AG04449 (cell line): ENCODE results near the gene TJAP1.

Experiments
- CTCF ChIA-PET: fragments of 350-600 bp; formaldehyde crosslinking; extraction: SDS; loops from one replicate; lab custom pipeline; 2021; ENCODE audit warnings: antibody characterized with exemption; lab: Yijun Ruan, JAX
- POLR2A ChIA-PET: fragments of 400-600, 350-600 bp; formaldehyde crosslinking; extraction: SDS; loops from one replicate; lab custom pipeline; 2020; ENCODE audit warnings: antibody characterized with exemption, inconsistent platforms; lab: Yijun Ruan, JAX
- DNase-seq: peaks from one replicate; pipeline ENCODE4 v3.0.0-alpha.2; 2010; ENCODE audit warnings: low read depth, low spot score
- H3K4me3 ChIP-seq: 2 replicates; pipeline ENCODE4 v1.5.1; 2011; ENCODE audit warnings: low read depth, mild to moderate bottlenecking, control low read depth, low read length
- TF ChIP-seq, protein P1 (sequence below): IDR thresholded peaks from one replicate; pipeline ENCODE4 v1.5.1; 2011; ENCODE audit warnings: mild to moderate bottlenecking, moderate library complexity, low read length, control low read depth, inconsistent platforms; ENCODE audit not compliant: insufficient read depth; ENCODE audit errors: missing control alignments

The TJAP1 gene

DNA sequence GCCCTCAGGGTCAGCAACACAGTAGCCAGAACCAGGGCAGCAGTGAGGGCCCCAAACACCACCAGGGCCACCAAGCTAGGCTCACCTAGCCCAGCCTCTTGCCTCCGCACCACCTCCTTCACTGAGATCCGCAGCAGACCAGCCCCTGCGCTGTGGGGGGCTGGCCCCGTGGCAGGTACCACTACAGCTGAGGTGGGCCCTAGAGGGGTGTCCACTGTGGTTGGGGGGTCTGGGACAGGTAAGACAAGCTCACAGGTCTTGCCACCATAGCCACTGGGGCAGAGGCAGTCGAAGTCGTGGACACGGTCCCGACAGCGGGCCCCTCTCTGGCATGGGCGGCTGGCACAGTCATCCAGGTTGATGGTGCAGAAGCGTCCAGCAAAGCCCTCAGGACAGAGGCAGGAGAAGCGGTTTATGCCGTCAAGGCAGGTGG lies 26.7 kb upstream of the TJAP1 start:
- no peak for DNase-seq
- TF ChIP-seq, protein P1, sequence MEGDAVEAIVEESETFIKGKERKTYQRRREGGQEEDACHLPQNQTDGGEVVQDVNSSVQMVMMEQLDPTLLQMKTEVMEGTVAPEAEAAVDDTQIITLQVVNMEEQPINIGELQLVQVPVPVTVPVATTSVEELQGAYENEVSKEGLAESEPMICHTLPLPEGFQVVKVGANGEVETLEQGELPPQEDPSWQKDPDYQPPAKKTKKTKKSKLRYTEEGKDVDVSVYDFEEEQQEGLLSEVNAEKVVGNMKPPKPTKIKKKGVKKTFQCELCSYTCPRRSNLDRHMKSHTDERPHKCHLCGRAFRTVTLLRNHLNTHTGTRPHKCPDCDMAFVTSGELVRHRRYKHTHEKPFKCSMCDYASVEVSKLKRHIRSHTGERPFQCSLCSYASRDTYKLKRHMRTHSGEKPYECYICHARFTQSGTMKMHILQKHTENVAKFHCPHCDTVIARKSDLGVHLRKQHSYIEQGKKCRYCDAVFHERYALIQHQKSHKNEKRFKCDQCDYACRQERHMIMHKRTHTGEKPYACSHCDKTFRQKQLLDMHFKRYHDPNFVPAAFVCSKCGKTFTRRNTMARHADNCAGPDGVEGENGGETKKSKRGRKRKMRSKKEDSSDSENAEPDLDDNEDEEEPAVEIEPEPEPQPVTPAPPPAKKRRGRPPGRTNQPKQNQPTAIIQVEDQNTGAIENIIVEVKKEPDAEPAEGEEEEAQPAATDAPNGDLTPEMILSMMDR = no peak
- ChIA-PET CTCF (interaction anchor here (0.8 to 6.1 kb wide), 4 partner anchors 11 to 56 kb away, joined by 3 to 33 read pairs (median 10); no protein-coding TSS in a partner anchor), POLR2A (no interaction called here)
- no peak overlapping the region for H3K4me3 ChIP-seq

- no peak overlapping the region for H3K4me3 ChIP-seq
- DNase-seq = no peak
- TF ChIP-seq, protein P1 = no peak
- ChIA-PET POLR2A (no interaction called here), CTCF (interaction anchor here (0.8 to 6.1 kb wide), 4 partner anchors 11 to 55 kb away, joined by 3 to 33 read pairs (median 10); no protein-coding TSS in a partner anchor)
These were observed 26.0 kb upstream of the TJAP1 start for GRCh38 chr6:43451348-43451747.

DNA sequence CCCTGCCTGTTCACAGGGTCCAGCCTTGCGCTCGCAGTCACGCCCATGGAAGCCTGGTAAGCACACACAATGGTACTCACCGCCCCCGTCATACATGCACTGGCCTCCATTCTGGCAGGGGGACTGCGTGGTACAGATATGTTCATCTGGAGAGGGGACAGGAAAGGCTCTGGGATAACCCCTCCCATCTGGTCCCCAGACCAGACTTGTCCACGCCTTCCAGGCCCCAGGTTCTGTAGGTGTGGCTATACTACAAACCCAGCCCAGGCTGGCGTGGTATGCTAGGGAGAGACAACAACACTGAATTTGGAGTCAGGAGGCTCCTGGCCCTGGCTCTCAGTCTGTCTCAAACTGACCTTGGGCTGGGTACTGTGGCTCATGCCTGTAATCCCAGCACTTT lies 25.4 kb upstream of the TJAP1 start:
- no peak for DNase-seq
- H3K4me3 ChIP-seq = no peak overlapping the region
- TF ChIP-seq, protein P1 = no peak
- CTCF ChIA-PET = interaction anchor here (0.8 to 6.4 kb wide), 7 partner anchors 8 to 54 kb away, joined by 3 to 169 read pairs (median 33); partner anchors contain the start of gene LRRC73
- POLR2A ChIA-PET = no interaction called here

GRCh38 chr6:43452896-43453295 lies 24.5 kb upstream of the TJAP1 start:
- H3K4me3 ChIP-seq = no peak overlapping the region
- TF ChIP-seq, protein P1 = no peak
- POLR2A ChIA-PET = interaction anchor here (1.0 kb wide), 1 partner anchor 55 kb away, joined by 4 read pairs; no protein-coding TSS in a partner anchor
- CTCF ChIA-PET = interaction anchor here (0.8 to 6.4 kb wide), 9 partner anchors 9 to 59 kb away, joined by 3 to 169 read pairs (median 10); partner anchors contain the start of genes ABCC10 and LRRC73
- DNase-seq = no peak

- TF ChIP-seq, protein P1 = no peak
- POLR2A ChIA-PET = no interaction called here
These were observed 23.5 kb upstream of the TJAP1 start for GRCh38 chr6:43453831-43454230.

DNA sequence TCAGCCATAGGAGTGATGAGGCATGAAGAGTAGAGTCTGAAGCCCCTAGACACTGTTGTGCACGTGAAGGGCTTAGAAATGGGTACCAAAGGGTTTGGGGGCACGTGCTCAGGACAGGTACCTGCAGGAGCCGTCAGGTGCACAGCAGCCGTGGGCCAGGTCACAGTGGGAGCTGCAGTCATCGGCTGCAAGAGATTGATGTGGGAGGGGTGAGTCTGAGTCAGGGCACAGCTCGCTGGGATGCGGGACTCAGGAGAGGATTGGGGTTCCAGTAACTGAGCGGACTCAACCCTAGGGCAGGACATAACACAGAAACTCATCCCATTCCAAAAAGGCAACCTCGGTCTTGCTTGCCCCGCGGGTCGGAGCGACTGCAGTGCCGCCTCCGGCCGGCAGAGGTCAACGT lies 23.1 kb upstream of the TJAP1 start:
- H3K4me3 ChIP-seq = peak overlapping the region; percentile 63
- TF ChIP-seq, protein P1 = peak; percentile 96
- CTCF ChIA-PET = interaction anchor here (0.6 to 6.4 kb wide), 16 partner anchors 9 to 79 kb away, joined by 3 to 169 read pairs (median 6); partner anchors contain the start of genes LRRC73, POLR1C, TJAP1 and YIPF3
- DNase-seq = peak; percentile 10
- POLR2A ChIA-PET = no interaction called here

More at GRCh38 chr6:43453831-43454230, 23.5 kb upstream of the TJAP1 start:
- H3K4me3 ChIP-seq = no peak overlapping the region
- DNase-seq = no peak
- CTCF ChIA-PET = interaction anchor here (0.6 to 6.4 kb wide), 17 partner anchors 10 to 78 kb away, joined by 3 to 169 read pairs (median 5); partner anchors contain the start of genes ABCC10, LRRC73, POLR1C and TJAP1
